Trophoblast cell (in vitro differentiated cells and primary cell): ENCODE data around the gene RHOT2.

Experiments used
- DNase-seq, 2 donors: peaks; one replicate each; pipeline ENCODE4 v3.0.0-alpha.2; 2016
- H2AFZ ChIP-seq: 2 replicates; pipeline ENCODE4 v1.6.1; 2013; ENCODE audit warnings: low read length, moderate library complexity, mild to moderate bottlenecking; ENCODE audit not compliant: insufficient read depth, poor library complexity
- H2AK5ac ChIP-seq: 2 replicates; pipeline ENCODE4 v1.6.1; 2013; ENCODE audit warnings: mild to moderate bottlenecking, low read length
- H2BK120ac ChIP-seq: 2 replicates; pipeline ENCODE4 v1.6.1; 2013; ENCODE audit warnings: low read length, mild to moderate bottlenecking, moderate library complexity; ENCODE audit not compliant: insufficient read depth, poor library complexity
- H2BK12ac ChIP-seq: 2 replicates; pipeline ENCODE4 v1.6.1; 2013; ENCODE audit warnings: mild to moderate bottlenecking, low read length, moderate library complexity
- H2BK5ac ChIP-seq: 2 replicates; pipeline ENCODE4 v1.6.1; 2013; ENCODE audit warnings: low read length, low read depth, moderate library complexity, mild to moderate bottlenecking; ENCODE audit not compliant: poor library complexity
- H3K14ac ChIP-seq: 2 replicates; pipeline ENCODE4 v1.6.1; 2013; ENCODE audit warnings: mild to moderate bottlenecking, low read length
- H3K18ac ChIP-seq: 2 replicates; pipeline ENCODE4 v1.6.1; 2013; ENCODE audit warnings: mild to moderate bottlenecking, low read length
- H3K23ac ChIP-seq: 2 replicates; pipeline ENCODE4 v1.6.1; 2013; ENCODE audit warnings: low read length
- H3K27ac ChIP-seq: 2 replicates; pipeline ENCODE4 v1.5.1; 2013; ENCODE audit warnings: low read depth, mild to moderate bottlenecking, inconsistent platforms, low read length, moderate library complexity
- H3K27me3 ChIP-seq: 2 replicates; pipeline ENCODE4 v1.6.1; 2013; ENCODE audit warnings: inconsistent platforms, mild to moderate bottlenecking, low read length, moderate library complexity; ENCODE audit not compliant: insufficient read depth
- H3K36me3 ChIP-seq, 2 experiments: 1 replicate in 1 of 2; 2 replicates in 1 of 2; pipeline ENCODE4 v1.6.1; 2013; ENCODE audit warnings: low read length in 2 of 2, mild to moderate bottlenecking in 2 of 2, moderate library complexity in 1 of 2; ENCODE audit not compliant: insufficient read depth in 2 of 2, control insufficient read depth in 1 of 2
- H3K4ac ChIP-seq: 2 replicates; pipeline ENCODE4 v1.6.1; 2013; ENCODE audit warnings: low read depth, mild to moderate bottlenecking, low read length, moderate library complexity
- H3K4me1 ChIP-seq, 2 experiments: 1 replicate in 1 of 2; 2 replicates in 1 of 2; pipeline ENCODE4 v1.6.1; 2013; ENCODE audit warnings: low read length in 2 of 2, mild to moderate bottlenecking in 2 of 2, moderate library complexity in 1 of 2; ENCODE audit not compliant: insufficient read depth in 2 of 2, control insufficient read depth in 1 of 2
- H3K4me2 ChIP-seq: 2 replicates; pipeline ENCODE4 v1.6.1; 2013; ENCODE audit warnings: inconsistent platforms, mild to moderate bottlenecking, low read length, moderate library complexity
- H3K4me3 ChIP-seq: 2 replicates; pipeline ENCODE4 v1.5.1; 2013; ENCODE audit warnings: mild to moderate bottlenecking, low read depth, low read length, inconsistent platforms
- H3K79me1 ChIP-seq: one replicate; pipeline ENCODE4 v1.6.1; 2013; ENCODE audit warnings: low read length
- H3K79me2 ChIP-seq: 2 replicates; pipeline ENCODE4 v1.6.1; 2013; ENCODE audit warnings: low read length, mild to moderate bottlenecking; ENCODE audit not compliant: control insufficient read depth, insufficient read depth, poor library complexity
- H3K9ac ChIP-seq: 2 replicates; pipeline ENCODE4 v1.6.1; 2013; ENCODE audit warnings: mild to moderate bottlenecking, low read length
- H3K9me3 ChIP-seq: 2 replicates; pipeline ENCODE4 v1.6.1; 2013; ENCODE audit warnings: low read depth, mild to moderate bottlenecking, control low read depth, inconsistent platforms, low read length; ENCODE audit not compliant: insufficient read depth
- H4K12ac ChIP-seq: 2 replicates; pipeline ENCODE4 v1.6.1; 2013; ENCODE audit warnings: low read depth, mild to moderate bottlenecking, low read length, moderate library complexity
- H4K8ac ChIP-seq: 2 replicates; pipeline ENCODE4 v1.6.1; 2013; ENCODE audit warnings: low read depth, mild to moderate bottlenecking, low read length, moderate library complexity
- H4K91ac ChIP-seq: one replicate; pipeline ENCODE4 v1.6.1; 2013; ENCODE audit warnings: low read depth, mild to moderate bottlenecking, low read length, moderate library complexity
- WGBS: extraction: QIAGEN DNeasy Blood & Tissue Kit; methylation state at CpG from one replicate; pipeline ENCODE4 v1.1.7; 2013; ENCODE audit warnings: missing lambda C conversion rate; ENCODE audit not compliant: insufficient read length, insufficient coverage; ENCODE audit errors: extremely low coverage; 5-methylcytosine and 5-hydroxymethylcytosine counted together

Gene RHOT2

GRCh38 chr16:622920-623280 is 45.0 kb upstream of the RHOT2 start:
- Histone ChIP-seq H3K18ac (peak overlapping the region; percentile 22), H3K4me2 (no peak overlapping the region), H4K91ac (peak overlapping the region; percentile 63), H3K4me1 (peaks cover 18 to 25% of the 10 kb centered on the region in 2 experiments), H2AFZ (no peak overlapping the region), H3K4me3 (no peak overlapping the region), H3K27me3 (no peaks in the 10 kb centered on the region), H3K9me3 (peaks cover 3% of the 10 kb centered on the region), H2BK120ac (no peak overlapping the region), H2AK5ac (no peak overlapping the region), H2BK12ac (no peak overlapping the region), H3K14ac (peak overlapping the region; percentile 48), H3K27ac (no peak overlapping the region), H3K79me1 (peaks cover 4% of the 10 kb centered on the region), H3K79me2 (no peaks in the 10 kb centered on the region), H3K23ac (no peak overlapping the region), H3K36me3 (peaks cover 28 to 30% of the 10 kb centered on the region in 2 experiments), H4K12ac (no peak overlapping the region), H2BK5ac (peak overlapping the region; percentile 26), H3K9ac (no peak overlapping the region), H4K8ac (peak overlapping the region; percentile 3), H3K4ac (no peak overlapping the region)
- DNase-seq = no peak
- no CpG with 5 or more reads among the region's 17 CpGs for WGBS

DNA sequence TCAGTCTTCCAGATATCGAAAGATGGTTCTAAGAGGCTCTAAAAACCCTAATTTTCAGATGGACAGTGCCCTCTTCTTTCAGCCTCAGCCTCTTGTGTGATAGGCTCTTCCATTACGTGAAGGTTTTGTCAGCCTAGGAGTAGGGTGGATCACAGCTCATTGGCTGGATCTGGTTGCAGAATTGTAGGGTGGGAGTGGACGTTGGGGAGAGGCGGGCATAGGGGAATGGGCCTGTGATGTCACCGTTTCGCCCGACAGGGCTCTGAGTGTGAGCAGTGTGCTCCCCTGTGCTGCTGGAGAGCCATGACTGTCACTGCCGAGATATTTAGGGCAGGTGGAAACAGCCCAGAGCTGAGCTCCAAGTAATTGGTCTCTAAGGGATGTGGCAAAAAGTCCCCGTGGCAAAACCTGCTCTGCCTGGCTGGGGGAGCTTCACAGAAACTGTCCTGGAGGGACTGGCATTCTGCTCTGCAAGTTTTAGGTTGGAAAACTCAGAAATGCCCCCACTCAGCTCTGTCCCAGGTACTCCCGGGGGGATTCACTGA is 43.3 kb upstream of the RHOT2 start:
- Histone ChIP-seq H3K18ac (no peak overlapping the region), H2AK5ac (no peak overlapping the region), H2AFZ (no peak overlapping the region), H4K91ac (no peak overlapping the region), H2BK120ac (no peak overlapping the region), H3K4me1 (peaks cover 32 to 38% of the 10 kb centered on the region in 2 experiments), H3K36me3 (peaks cover 35 to 42% of the 10 kb centered on the region in 2 experiments), H3K27me3 (no peaks in the 10 kb centered on the region), H3K4me3 (no peak overlapping the region), H4K8ac (no peak overlapping the region), H2BK5ac (no peak overlapping the region), H3K14ac (no peak overlapping the region), H3K79me1 (peaks cover 17% of the 10 kb centered on the region), H3K9ac (no peak overlapping the region), H3K4ac (no peak overlapping the region), H2BK12ac (no peak overlapping the region), H3K4me2 (no peak overlapping the region), H3K79me2 (peaks cover 8% of the 10 kb centered on the region), H3K23ac (no peak overlapping the region), H3K9me3 (peaks cover 3% of the 10 kb centered on the region), H3K27ac (no peak overlapping the region), H4K12ac (no peak overlapping the region)
- DNase-seq = peak; percentile 66 to 70
- no CpG with 5 or more reads among the region's 10 CpGs for WGBS

DNA sequence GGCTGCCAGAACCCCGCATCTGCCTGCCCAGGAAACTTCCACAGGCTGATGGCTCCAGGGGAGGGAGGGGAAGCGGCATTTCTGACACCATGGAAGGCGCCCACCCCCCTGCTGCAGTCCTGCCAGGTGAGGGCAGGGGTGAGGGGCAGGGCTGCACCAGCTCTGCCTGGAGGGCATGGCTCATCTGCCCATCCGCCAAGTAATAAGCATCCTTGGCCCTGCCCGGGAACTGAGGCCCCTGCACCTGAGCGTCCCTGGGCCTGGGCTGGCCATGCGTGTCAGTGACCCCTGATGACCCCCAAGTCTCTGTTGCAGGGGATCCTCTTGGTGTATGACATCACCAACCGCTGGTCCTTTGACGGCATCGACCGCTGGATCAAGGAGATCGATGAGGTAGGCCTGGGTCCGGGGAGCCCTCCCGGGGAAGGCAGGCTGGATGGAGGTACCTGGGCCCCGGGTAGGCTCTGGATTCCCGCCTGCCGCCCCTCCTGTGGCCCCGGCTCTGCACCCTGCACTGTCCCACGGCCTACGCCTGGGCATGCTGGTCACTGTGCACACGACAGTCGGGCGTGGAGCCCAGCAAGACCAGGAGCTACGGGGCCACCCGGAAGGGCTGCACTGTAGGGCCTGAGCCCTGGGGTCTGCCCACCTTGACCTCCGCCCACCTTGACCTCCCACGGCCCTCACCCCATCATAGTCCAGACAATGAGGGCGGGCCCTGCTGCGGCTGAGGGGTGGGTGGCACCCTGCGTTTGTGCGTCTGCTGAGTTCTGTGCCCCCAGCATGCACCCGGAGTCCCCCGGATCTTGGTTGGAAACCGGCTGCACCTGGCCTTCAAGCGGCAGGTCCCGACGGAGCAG is 42.6 kb upstream of the RHOT2 start:
- no peak overlapping the region for H3K23ac ChIP-seq
- H4K91ac ChIP-seq = peak overlapping the region; percentile 6
- no peak overlapping the region for H3K4me2 ChIP-seq
- H3K4ac ChIP-seq = no peak overlapping the region
- H3K36me3 ChIP-seq = peaks cover 32 to 42% of the 10 kb centered on the region in 2 experiments
- peaks cover 12% of the 10 kb centered on the region for H3K79me2 ChIP-seq
- no peak overlapping the region for H4K8ac ChIP-seq
- no CpG with 5 or more reads among the region's 37 CpGs for WGBS
- peaks cover 22% of the 10 kb centered on the region for H3K79me1 ChIP-seq
- H3K27me3 ChIP-seq = no peaks in the 10 kb centered on the region
- H3K4me1 ChIP-seq = peaks cover 38 to 44% of the 10 kb centered on the region in 2 experiments
- H3K27ac ChIP-seq = no peak overlapping the region
- H2AFZ ChIP-seq = no peak overlapping the region
- no peak overlapping the region for H3K9ac ChIP-seq
- H2BK12ac ChIP-seq = no peak overlapping the region
- no peak for DNase-seq
- peak overlapping the region; percentile 11 for H3K18ac ChIP-seq
- no peak overlapping the region for H2BK5ac ChIP-seq
- H4K12ac ChIP-seq = no peak overlapping the region
- H2AK5ac ChIP-seq = peak overlapping the region; percentile 12
- no peak overlapping the region for H3K14ac ChIP-seq
- H3K9me3 ChIP-seq = peaks cover 3% of the 10 kb centered on the region
- no peak overlapping the region for H2BK120ac ChIP-seq
- no peak overlapping the region for H3K4me3 ChIP-seq

- H2BK5ac ChIP-seq = no peak overlapping the region
- H3K9me3 ChIP-seq = peaks cover 3% of the 10 kb centered on the region
- no peak overlapping the region for H3K4me3 ChIP-seq
- H3K9ac ChIP-seq = no peak overlapping the region
- peaks cover 32 to 40% of the 10 kb centered on the region in 2 experiments for H3K36me3 ChIP-seq
- no peak overlapping the region for H3K4me2 ChIP-seq
- no peak overlapping the region for H2AK5ac ChIP-seq
- no peak overlapping the region for H4K91ac ChIP-seq
- H3K18ac ChIP-seq = no peak overlapping the region
- H3K14ac ChIP-seq = no peak overlapping the region
- WGBS = no CpG with 5 or more reads among the region's 35 CpGs
- no peak overlapping the region for H3K4ac ChIP-seq
- no peak overlapping the region for H4K12ac ChIP-seq
- DNase-seq = no peak
- no peak overlapping the region for H3K23ac ChIP-seq
- no peak overlapping the region for H2BK12ac ChIP-seq
- peaks cover 29% of the 10 kb centered on the region for H3K79me1 ChIP-seq
- H3K27ac ChIP-seq = no peak overlapping the region
- no peaks in the 10 kb centered on the region for H3K27me3 ChIP-seq
- H3K4me1 ChIP-seq = peaks cover 45 to 51% of the 10 kb centered on the region in 2 experiments
- H2AFZ ChIP-seq = no peak overlapping the region
- H4K8ac ChIP-seq = peak overlapping the region; percentile 43
- no peak overlapping the region for H2BK120ac ChIP-seq
- H3K79me2 ChIP-seq = peaks cover 14% of the 10 kb centered on the region
Observed at GRCh38 chr16:625977-626765, 41.8 kb upstream of the RHOT2 start.
